DOHH2 (cell line): ENCODE data around the gene KCNN1.
"Not testable (repeated sequence)": the region's sequence is repeated elsewhere in the genome, so short reads cannot be mapped to it uniquely, and the experiment has no call there.

Experiments used
- CTCF ChIP-seq: fragments of 200-600 bp; sonication (generic); IDR thresholded peaks from one replicate; pipeline ENCODE4 v1.5.1; 2014; ENCODE audit warnings: antibody characterized with exemption, mild to moderate bottlenecking, low read depth, low read length; ENCODE audit not compliant: poor library complexity, severe bottlenecking
- EZH2phosphoT487 ChIP-seq: fragments of 200-600 bp; sonication (generic); IDR thresholded peaks from 2 replicates; pipeline ENCODE4 v1.6.1; 2017; ENCODE audit warnings: borderline replicate concordance, mild to moderate bottlenecking, antibody characterized with exemption, low read length, moderate library complexity, mixed read lengths

- TF ChIP-seq CTCF, EZH2phosphoT487: not testable (repeated sequence)
Measured at GRCh38 chr19:18031401-18031800, 64.5 kb downstream of the KCNN1 start.
